PC-3 (cell line): ENCODE measurements around the gene PIK3R3.

Experiments
- EZH2phosphoT487 ChIP-seq: fragments of 300-600 bp; sonication (generic); IDR thresholded peaks from 2 replicates; pipeline ENCODE4 v1.6.1; 2018; ENCODE audit warnings: mild to moderate bottlenecking, antibody characterized with exemption, low read length, borderline replicate concordance
- TF ChIP-seq, protein P1 (sequence below): fragments of 300-600 bp; sonication (generic); conservative IDR thresholded peaks from 2 replicates; pipeline ENCODE4 v1.5.1; 2017; ENCODE audit warnings: antibody characterized with exemption, low read depth, mild to moderate bottlenecking, low read length

DNA sequence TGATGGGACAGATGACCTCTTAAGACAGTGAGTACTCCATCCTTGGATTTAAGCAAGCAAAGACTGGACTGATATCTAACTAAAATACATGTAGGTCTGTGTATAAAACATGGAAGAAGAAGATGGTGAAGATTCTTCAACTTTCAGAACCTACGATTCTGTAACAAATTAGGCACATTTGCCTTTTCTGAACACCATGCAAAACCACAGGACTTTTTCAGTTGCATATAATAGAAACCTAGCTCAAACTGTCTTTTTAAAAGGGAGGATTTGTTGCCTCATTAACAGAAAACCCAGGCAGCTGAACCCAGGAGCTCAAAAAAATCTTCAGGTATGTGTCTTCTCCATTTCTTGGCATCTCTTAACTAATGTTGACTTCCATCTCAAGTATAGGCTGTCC, 27.8 kb upstream of the PIK3R3 start:
- no peak for TF ChIP-seq EZH2phosphoT487
- TF ChIP-seq, protein P1, sequence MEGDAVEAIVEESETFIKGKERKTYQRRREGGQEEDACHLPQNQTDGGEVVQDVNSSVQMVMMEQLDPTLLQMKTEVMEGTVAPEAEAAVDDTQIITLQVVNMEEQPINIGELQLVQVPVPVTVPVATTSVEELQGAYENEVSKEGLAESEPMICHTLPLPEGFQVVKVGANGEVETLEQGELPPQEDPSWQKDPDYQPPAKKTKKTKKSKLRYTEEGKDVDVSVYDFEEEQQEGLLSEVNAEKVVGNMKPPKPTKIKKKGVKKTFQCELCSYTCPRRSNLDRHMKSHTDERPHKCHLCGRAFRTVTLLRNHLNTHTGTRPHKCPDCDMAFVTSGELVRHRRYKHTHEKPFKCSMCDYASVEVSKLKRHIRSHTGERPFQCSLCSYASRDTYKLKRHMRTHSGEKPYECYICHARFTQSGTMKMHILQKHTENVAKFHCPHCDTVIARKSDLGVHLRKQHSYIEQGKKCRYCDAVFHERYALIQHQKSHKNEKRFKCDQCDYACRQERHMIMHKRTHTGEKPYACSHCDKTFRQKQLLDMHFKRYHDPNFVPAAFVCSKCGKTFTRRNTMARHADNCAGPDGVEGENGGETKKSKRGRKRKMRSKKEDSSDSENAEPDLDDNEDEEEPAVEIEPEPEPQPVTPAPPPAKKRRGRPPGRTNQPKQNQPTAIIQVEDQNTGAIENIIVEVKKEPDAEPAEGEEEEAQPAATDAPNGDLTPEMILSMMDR: no peak
